Measurements from ENCODE around the gene BTAF1. TPM values are rescaled to one million over a fixed set of nuclear protein-coding genes. Genes with fewer than 3 reads are reported as not detected.
A peak's percentile ranks its signal among the peaks of the same experiment; 100 is the strongest.
"Not testable (repeated sequence)": the region's sequence is repeated elsewhere in the genome, so short reads cannot be mapped to it uniquely, and the experiment has no call there.

BTAF1 gene
- total RNA-seq, 1 donor from 2014 or later, result 38.0 TPM

DNA sequence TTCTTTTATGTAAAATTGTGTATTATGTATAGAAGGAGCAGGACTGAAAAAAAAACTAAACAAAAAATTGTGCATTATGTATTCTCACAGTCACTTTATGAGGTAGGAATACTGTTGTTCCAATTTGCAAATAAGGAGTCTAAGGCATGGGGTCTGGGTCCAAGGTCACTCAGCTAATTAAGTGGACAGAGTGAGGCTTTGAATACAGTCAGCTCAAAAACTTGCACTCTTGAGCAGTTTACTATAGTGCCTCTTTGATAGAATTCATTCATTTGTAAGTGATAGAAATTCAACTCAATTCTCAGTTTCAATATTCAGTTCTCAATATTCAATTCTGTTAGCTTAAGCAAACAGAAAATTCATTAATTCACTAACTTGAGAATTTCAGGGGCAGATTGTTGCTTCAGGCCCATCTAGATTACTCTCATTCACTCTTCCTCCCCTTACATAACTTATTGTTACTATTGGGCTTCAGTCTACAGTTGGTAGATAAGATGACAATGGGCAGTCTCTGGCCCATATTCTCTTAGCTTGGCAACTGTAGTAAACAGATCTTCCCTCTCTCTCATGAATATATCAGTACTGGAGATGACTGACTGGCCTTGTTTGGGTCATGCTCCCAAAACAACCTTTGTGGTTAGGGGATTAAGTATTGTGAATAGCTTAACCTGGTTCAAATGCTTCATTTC, 86.6 kb downstream of the BTAF1 start:
- TF ChIP-seq, protein P1, sequence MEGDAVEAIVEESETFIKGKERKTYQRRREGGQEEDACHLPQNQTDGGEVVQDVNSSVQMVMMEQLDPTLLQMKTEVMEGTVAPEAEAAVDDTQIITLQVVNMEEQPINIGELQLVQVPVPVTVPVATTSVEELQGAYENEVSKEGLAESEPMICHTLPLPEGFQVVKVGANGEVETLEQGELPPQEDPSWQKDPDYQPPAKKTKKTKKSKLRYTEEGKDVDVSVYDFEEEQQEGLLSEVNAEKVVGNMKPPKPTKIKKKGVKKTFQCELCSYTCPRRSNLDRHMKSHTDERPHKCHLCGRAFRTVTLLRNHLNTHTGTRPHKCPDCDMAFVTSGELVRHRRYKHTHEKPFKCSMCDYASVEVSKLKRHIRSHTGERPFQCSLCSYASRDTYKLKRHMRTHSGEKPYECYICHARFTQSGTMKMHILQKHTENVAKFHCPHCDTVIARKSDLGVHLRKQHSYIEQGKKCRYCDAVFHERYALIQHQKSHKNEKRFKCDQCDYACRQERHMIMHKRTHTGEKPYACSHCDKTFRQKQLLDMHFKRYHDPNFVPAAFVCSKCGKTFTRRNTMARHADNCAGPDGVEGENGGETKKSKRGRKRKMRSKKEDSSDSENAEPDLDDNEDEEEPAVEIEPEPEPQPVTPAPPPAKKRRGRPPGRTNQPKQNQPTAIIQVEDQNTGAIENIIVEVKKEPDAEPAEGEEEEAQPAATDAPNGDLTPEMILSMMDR (IDR thresholded peaks at IDR 0.05; ENCODE audit: unreplicated experiment), result no peak
- no peaks in the 10 kb centered on the region for H3K9me3 Mint-ChIP-seq (ENCODE audit: low read depth)
- H3K4me3 Mint-ChIP-seq (ENCODE audit: low read depth), result no peak overlapping the region
- no peaks in the 10 kb centered on the region for H3K27me3 Mint-ChIP-seq
- H3K27ac Mint-ChIP-seq, result no peak overlapping the region
- H3K36me3 Mint-ChIP-seq (ENCODE audit: insufficient read depth), result peaks cover 21% of the 10 kb centered on the region
- no peak for DNase-seq (ENCODE audit: low spot score, unreplicated experiment)
- no peaks in the 10 kb centered on the region for H3K4me1 Mint-ChIP-seq (ENCODE audit: low read depth)

DNA sequence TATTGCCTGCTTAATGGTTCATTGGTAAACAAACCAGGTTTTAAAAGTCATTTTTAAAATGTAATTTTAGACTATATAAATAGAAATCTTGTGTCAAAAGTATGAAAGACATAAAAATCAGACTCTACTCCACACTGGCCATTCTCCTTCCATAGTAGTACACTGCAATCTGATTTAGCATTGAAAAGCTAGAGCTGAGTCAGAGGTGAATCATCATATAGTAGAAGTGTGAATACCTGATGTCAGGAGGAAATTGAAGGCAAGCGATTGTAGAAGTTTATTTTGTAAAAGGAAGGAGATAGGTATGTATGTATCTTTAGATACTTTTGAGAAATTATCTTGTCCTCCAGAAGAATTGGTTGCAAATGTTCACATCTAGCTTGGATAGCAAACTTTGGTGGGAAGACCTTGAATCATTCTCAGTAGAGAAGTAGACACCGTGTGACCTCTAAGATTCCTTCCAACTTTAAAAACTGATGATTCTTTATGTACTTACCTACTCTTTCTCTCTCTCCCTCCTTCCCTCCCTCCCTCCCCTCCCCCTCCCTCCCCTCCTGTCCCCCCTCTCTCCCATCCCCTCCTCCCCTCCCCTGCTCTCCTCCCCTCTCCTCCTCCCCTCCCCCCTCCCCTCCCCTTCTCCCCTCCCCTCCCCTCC, 88.1 kb downstream of the BTAF1 start:
- no peaks in the 10 kb centered on the region for H3K27me3 Mint-ChIP-seq
- H3K4me1 Mint-ChIP-seq (ENCODE audit: low read depth), result no peaks in the 10 kb centered on the region
- H3K9me3 Mint-ChIP-seq (ENCODE audit: low read depth), result no peaks in the 10 kb centered on the region
- H3K4me3 Mint-ChIP-seq (ENCODE audit: low read depth), result no peak overlapping the region
- H3K27ac Mint-ChIP-seq, result no peak overlapping the region
- no peak for DNase-seq (ENCODE audit: low spot score, unreplicated experiment)
- peaks cover 21% of the 10 kb centered on the region for H3K36me3 Mint-ChIP-seq (ENCODE audit: insufficient read depth)
- TF ChIP-seq, protein P1 (IDR thresholded peaks at IDR 0.05; ENCODE audit: unreplicated experiment), result no peak

DNA sequence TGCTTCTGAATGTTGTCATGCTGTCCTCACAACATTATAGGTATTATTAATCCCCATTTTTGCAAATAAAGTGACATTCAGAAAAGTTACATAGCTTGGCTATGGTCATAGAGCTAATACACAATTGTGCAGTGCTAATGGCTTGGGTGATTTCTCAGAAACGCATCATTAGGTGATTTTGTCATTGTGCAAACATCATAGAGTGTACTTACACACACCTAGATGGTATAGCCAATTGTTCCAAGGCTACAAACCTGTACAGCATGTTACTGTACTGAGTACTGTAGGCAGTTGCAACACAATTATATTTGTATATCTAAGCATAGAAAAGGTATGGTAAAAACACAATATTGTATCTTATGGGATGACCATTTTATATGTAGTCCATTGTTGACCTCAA, 91.0 kb downstream of the BTAF1 start:
- no peak overlapping the region for H3K4me3 Mint-ChIP-seq (ENCODE audit: low read depth)
- no peaks in the 10 kb centered on the region for H3K4me1 Mint-ChIP-seq (ENCODE audit: low read depth)
- no peaks in the 10 kb centered on the region for H3K9me3 Mint-ChIP-seq (ENCODE audit: low read depth)
- peaks cover 32% of the 10 kb centered on the region for H3K36me3 Mint-ChIP-seq (ENCODE audit: insufficient read depth)
- H3K27ac Mint-ChIP-seq, result no peak overlapping the region
- TF ChIP-seq, protein P1 (IDR thresholded peaks at IDR 0.05; ENCODE audit: unreplicated experiment), result no peak
- DNase-seq (ENCODE audit: low spot score, unreplicated experiment), result no peak
- H3K27me3 Mint-ChIP-seq, result no peaks in the 10 kb centered on the region

DNA sequence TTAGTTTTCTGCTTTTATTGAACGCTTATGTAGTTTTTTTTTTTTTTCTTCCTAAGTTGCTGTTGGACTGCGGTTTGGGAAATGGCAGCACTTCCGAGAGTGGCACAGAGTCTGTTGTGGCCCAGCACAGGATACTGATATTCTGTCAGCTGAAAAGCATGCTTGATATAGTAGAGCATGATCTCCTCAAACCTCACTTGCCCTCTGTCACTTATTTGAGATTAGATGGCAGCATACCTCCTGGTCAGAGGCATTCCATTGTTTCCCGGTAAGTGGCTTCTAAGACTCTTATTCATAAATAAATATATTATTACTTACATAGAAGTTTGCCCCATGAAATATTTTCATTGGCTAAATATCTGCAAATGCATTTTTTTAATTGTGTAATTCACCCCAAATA, 101.1 kb downstream of the BTAF1 start:
- Mint-ChIP-seq H3K4me3 (ENCODE audit: low read depth) (no peak overlapping the region), H3K27ac (peak overlapping the region; percentile 86), H3K27me3 (no peaks in the 10 kb centered on the region), H3K4me1 (ENCODE audit: low read depth) (peaks cover 28% of the 10 kb centered on the region), H3K36me3 (ENCODE audit: insufficient read depth) (peaks cover 43% of the 10 kb centered on the region), H3K9me3 (ENCODE audit: low read depth) (no peaks in the 10 kb centered on the region)
- no peak for DNase-seq (ENCODE audit: low spot score, unreplicated experiment)
- TF ChIP-seq, protein P1 (IDR thresholded peaks at IDR 0.05; ENCODE audit: unreplicated experiment), result no peak

DNA sequence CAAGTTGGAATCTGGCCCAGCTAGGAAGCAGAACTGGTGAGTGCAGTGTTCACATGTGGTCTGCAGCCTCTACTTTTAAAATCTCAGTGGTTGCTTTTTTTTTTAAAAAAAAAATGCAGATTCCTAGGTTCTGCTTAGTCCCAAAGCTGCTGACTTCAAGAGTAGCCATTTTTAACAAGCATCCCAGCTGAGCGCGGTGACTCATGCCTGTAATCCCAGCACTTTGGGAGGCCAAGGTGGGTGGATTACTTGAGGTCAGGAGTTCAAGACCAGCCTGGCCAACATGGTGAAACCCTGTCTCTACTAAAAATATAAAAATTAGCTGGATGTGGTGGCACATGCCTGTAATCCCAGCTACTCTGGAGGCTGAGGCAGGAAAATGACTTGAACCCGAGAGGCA, 101.8 kb downstream of the BTAF1 start:
- H3K4me3 Mint-ChIP-seq (ENCODE audit: low read depth); H3K27ac Mint-ChIP-seq; DNase-seq (ENCODE audit: low spot score, unreplicated experiment); H3K27me3 Mint-ChIP-seq; H3K9me3 Mint-ChIP-seq (ENCODE audit: low read depth): not testable (repeated sequence)
- H3K4me1 Mint-ChIP-seq (ENCODE audit: low read depth), result peaks cover 28% of the 10 kb centered on the region
- peaks cover 39% of the 10 kb centered on the region for H3K36me3 Mint-ChIP-seq (ENCODE audit: insufficient read depth)

DNA sequence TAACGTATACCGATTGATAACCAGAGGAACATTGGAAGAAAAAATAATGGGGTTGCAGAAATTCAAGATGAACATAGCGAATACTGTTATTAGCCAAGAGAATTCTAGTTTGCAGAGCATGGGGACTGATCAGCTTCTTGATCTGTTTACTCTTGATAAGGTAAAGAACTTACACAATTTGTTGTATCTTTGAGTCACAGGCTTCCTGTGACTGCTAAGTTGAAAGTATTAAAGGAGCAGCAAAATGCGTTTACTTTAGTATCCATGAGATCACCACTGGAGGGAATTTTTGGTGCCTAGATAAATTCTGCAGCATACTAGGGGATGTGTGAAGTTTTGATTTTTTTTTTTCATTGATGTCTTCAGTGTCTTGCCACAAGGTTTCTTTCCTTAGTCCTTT, 103.6 kb downstream of the BTAF1 start:
- DNase-seq (ENCODE audit: low spot score, unreplicated experiment), result no peak
- no peak overlapping the region for H3K27ac Mint-ChIP-seq
- TF ChIP-seq, protein P1 (IDR thresholded peaks at IDR 0.05; ENCODE audit: unreplicated experiment), result no peak
- H3K4me3 Mint-ChIP-seq (ENCODE audit: low read depth), result no peak overlapping the region
- no peaks in the 10 kb centered on the region for H3K9me3 Mint-ChIP-seq (ENCODE audit: low read depth)
- H3K27me3 Mint-ChIP-seq, result no peaks in the 10 kb centered on the region
- peaks cover 21% of the 10 kb centered on the region for H3K4me1 Mint-ChIP-seq (ENCODE audit: low read depth)
- peaks cover 31% of the 10 kb centered on the region for H3K36me3 Mint-ChIP-seq (ENCODE audit: insufficient read depth)
